ENCODE measurements around the gene HIPK4. TPM values are rescaled to one million over a fixed set of nuclear protein-coding genes. Genes with fewer than 3 reads are reported as not detected.
A peak's percentile ranks its signal among the peaks of the same experiment; 100 is the strongest.

HIPK4 gene
- total RNA-seq, 3 donors from 2014 or later (not counting 1 experiment from before 2014, with no cell fraction given), result 0.14 to 0.29 TPM; not detected in 1

DNA sequence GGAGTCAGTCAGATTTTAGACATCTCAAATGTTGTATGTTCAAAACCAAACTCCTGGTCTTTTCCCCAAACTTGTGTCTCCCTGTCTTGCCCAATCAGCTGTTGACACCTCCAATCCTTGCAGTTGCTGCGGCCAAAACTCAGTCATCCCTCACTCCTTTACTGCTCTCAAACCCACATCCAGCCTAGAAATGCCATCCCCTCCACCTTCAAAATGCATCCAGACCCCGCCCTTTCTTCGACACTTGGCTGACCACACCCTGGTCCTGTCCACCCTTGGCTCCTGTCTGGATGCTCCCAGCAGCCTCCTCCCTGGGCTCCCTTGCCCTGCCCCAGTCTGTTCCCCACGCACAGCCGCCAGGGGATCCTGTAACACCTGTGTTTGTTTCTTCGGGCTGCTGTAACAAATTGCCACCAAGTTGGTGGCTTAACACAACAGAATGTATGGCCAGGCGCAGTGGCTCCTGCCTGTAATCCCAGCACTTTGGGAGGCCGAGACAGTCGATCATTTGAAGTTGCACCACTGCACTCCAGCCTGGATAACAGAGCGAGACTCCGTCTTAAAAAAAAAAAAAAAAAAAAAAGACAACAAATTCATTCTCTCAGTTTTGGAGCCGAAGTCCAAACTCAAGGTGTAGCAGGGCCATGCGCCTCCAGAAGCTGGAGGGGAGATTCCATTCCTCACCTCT lies 29.8 kb downstream of the HIPK4 start:
- Histone ChIP-seq H3K36me3 (ENCODE audit: control insufficient read depth, insufficient read depth, low read length) (no peaks in the 10 kb centered on the region), H3K27me3 (ENCODE audit: control insufficient read depth, insufficient read depth, low read length) (no peaks in the 10 kb centered on the region), H3K9me3 (ENCODE audit: control insufficient read depth, insufficient read depth, low read length) (no peaks in the 10 kb centered on the region), H3K4me1 (ENCODE audit: control insufficient read depth, insufficient read depth, low read length) (peaks cover 39% of the 10 kb centered on the region), H3K27ac (ENCODE audit: low read length) (no peak overlapping the region), H3K4me3 (ENCODE audit: low read length) (no peak overlapping the region)
- no peak overlapping the region for H3K4me3 Mint-ChIP-seq
- no peak for DNase-seq
- no peak overlapping the region for H3K27ac Mint-ChIP-seq
- intact Hi-C loops (cut with micrococcal nuclease), result no loop called here
- no peaks in the 10 kb centered on the region for H3K36me3 Mint-ChIP-seq
- no peaks in the 10 kb centered on the region for H3K27me3 Mint-ChIP-seq (ENCODE audit: low read depth in 2 of 2)
- H3K4me1 Mint-ChIP-seq, result peaks cover 29 to 41% of the 10 kb centered on the region in 2 donors
- ATAC-seq, result no peak
- H3K9me3 Mint-ChIP-seq, result no peaks in the 10 kb centered on the region
- WGBS (ENCODE audit: insufficient coverage), result 95% methylated on average over 13 of the region's 13 CpGs
- TF ChIP-seq, protein P1, sequence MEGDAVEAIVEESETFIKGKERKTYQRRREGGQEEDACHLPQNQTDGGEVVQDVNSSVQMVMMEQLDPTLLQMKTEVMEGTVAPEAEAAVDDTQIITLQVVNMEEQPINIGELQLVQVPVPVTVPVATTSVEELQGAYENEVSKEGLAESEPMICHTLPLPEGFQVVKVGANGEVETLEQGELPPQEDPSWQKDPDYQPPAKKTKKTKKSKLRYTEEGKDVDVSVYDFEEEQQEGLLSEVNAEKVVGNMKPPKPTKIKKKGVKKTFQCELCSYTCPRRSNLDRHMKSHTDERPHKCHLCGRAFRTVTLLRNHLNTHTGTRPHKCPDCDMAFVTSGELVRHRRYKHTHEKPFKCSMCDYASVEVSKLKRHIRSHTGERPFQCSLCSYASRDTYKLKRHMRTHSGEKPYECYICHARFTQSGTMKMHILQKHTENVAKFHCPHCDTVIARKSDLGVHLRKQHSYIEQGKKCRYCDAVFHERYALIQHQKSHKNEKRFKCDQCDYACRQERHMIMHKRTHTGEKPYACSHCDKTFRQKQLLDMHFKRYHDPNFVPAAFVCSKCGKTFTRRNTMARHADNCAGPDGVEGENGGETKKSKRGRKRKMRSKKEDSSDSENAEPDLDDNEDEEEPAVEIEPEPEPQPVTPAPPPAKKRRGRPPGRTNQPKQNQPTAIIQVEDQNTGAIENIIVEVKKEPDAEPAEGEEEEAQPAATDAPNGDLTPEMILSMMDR (IDR thresholded peaks at IDR 0.05), result no peak

DNA sequence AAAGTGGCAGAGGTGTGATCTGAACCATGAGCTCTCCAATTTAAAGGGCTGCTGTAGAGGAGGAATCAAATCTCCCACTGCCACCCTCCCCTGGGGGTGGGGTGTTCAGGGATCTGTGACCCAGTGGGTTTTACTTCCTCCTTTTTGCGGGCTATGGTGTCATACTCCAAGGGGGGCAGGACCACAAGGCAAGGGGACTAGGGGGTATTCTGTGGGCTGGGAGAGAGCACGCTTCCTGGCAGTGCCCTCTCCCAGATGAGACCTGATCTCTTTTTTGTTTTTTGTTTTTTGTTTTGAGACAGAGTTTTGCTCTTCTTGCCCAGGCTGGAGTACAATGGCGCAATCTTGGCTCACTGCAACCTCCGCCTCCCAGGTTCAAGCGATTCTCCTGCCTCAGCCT lies 31.2 kb downstream of the HIPK4 start:
- Histone ChIP-seq H3K4me3 (ENCODE audit: low read length) (no peak overlapping the region), H3K4me1 (ENCODE audit: control insufficient read depth, insufficient read depth, low read length) (peaks cover 35% of the 10 kb centered on the region), H3K27me3 (ENCODE audit: control insufficient read depth, insufficient read depth, low read length) (no peaks in the 10 kb centered on the region), H3K9me3 (ENCODE audit: control insufficient read depth, insufficient read depth, low read length) (no peaks in the 10 kb centered on the region), H3K27ac (ENCODE audit: low read length) (no peak overlapping the region), H3K36me3 (ENCODE audit: control insufficient read depth, insufficient read depth, low read length) (no peaks in the 10 kb centered on the region)
- Mint-ChIP-seq H3K9me3 (no peaks in the 10 kb centered on the region), H3K27me3 (ENCODE audit: low read depth in 2 of 2) (no peaks in the 10 kb centered on the region), H3K27ac (no peak overlapping the region), H3K4me3 (no peak overlapping the region), H3K4me1 (peaks cover 24 to 35% of the 10 kb centered on the region in 2 donors), H3K36me3 (no peaks in the 10 kb centered on the region)
- TF ChIP-seq, protein P1 (IDR thresholded peaks at IDR 0.05), result no peak
- intact Hi-C loops (cut with micrococcal nuclease), result no loop called here
- 59% methylated on average over 2 of the region's 5 CpGs for WGBS (ENCODE audit: insufficient coverage)
- DNase-seq, result no peak
- ATAC-seq, result peak in 1 of 3 donors; percentile 75

DNA sequence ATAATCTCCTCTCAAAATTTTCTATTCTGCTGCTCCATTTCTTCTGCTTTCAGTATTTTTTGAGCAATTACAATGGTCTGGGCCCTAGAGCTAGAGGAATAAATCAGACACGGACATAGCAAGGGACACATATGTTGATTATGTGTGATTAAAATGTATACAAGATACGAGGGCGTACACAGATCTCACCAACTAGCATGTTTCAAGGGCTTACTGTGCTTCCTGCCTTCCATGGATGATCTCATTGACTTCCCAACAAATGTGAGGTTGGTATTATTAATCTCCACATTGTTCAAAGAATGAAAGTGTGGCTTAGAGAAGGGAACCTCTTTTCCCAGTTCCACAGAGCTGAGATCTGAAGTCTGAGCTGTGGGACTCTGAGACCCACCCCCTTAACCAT lies 32.3 kb downstream of the HIPK4 start:
- Histone ChIP-seq H3K27me3 (ENCODE audit: control insufficient read depth, insufficient read depth, low read length) (no peaks in the 10 kb centered on the region), H3K9me3 (ENCODE audit: control insufficient read depth, insufficient read depth, low read length) (no peaks in the 10 kb centered on the region), H3K27ac (ENCODE audit: low read length) (no peak overlapping the region), H3K4me3 (ENCODE audit: low read length) (no peak overlapping the region), H3K36me3 (ENCODE audit: control insufficient read depth, insufficient read depth, low read length) (no peaks in the 10 kb centered on the region), H3K4me1 (ENCODE audit: control insufficient read depth, insufficient read depth, low read length) (peaks cover 23% of the 10 kb centered on the region)
- H3K27ac Mint-ChIP-seq, result no peak overlapping the region
- no peak overlapping the region for H3K4me3 Mint-ChIP-seq
- intact Hi-C loops (cut with micrococcal nuclease), result no loop called here
- WGBS (ENCODE audit: insufficient coverage), result 83% methylated on average over 3 of the region's 3 CpGs
- no peaks in the 10 kb centered on the region for H3K27me3 Mint-ChIP-seq (ENCODE audit: low read depth in 2 of 2)
- no peaks in the 10 kb centered on the region for H3K36me3 Mint-ChIP-seq
- TF ChIP-seq, protein P1 (IDR thresholded peaks at IDR 0.05), result no peak
- H3K9me3 Mint-ChIP-seq, result no peaks in the 10 kb centered on the region
- no peak for ATAC-seq
- H3K4me1 Mint-ChIP-seq, result peaks cover 13 to 24% of the 10 kb centered on the region in 2 donors
- no peak for DNase-seq
